Astrocyte (in vitro differentiated cells and primary cell): ENCODE results near the gene LHFPL2. TPM values are rescaled to one million over a fixed set of nuclear protein-coding genes. Genes with fewer than 3 reads are reported as not detected.

Experiments used
- DNase-seq: peaks from one replicate; pipeline ENCODE4 v3.0.0-alpha.2; 2010; ENCODE audit warnings: low read depth
- FAIRE-seq: peaks from 2 replicates; lab custom pipeline; 2011; peaks lifted over from hg19 to GRCh38; lab: Jason Lieb, UNC
- H2AFZ ChIP-seq: 2 replicates; pipeline ENCODE4 v1.6.0; 2012; ENCODE audit warnings: low read depth, low read length, inconsistent platforms
- H3K27ac ChIP-seq: 2 replicates; pipeline ENCODE4 v1.5.1; 2011; ENCODE audit warnings: low read depth, low read length, inconsistent platforms
- H3K27me3 ChIP-seq: 2 replicates; pipeline ENCODE4 v1.6.0; 2011; ENCODE audit warnings: low read length, inconsistent platforms; ENCODE audit not compliant: insufficient read depth
- H3K36me3 ChIP-seq: 2 replicates; pipeline ENCODE4 v1.5.1; 2011; ENCODE audit warnings: low read length, inconsistent platforms; ENCODE audit not compliant: insufficient read depth
- H3K4me1 ChIP-seq: 2 replicates; pipeline ENCODE4 v1.5.1; 2011; ENCODE audit warnings: low read length, inconsistent platforms; ENCODE audit not compliant: insufficient read depth
- H3K4me2 ChIP-seq: 2 replicates; pipeline ENCODE4 v1.6.0; 2012; ENCODE audit warnings: low read length, inconsistent platforms
- H3K4me3 ChIP-seq: 2 replicates; pipeline ENCODE4 v1.5.1; 2011; ENCODE audit warnings: low read depth, mild to moderate bottlenecking, low read length, inconsistent platforms; ENCODE audit not compliant: insufficient read depth
- H3K79me2 ChIP-seq: 2 replicates; pipeline ENCODE4 v1.6.0; 2012; ENCODE audit warnings: mild to moderate bottlenecking, low read length, inconsistent platforms; ENCODE audit not compliant: insufficient read depth
- H3K9ac ChIP-seq: 2 replicates; pipeline ENCODE4 v1.6.0; 2012; ENCODE audit warnings: mild to moderate bottlenecking, low read length, inconsistent platforms
- H3K9me3 ChIP-seq: 2 replicates; pipeline ENCODE4 v1.5.1; 2012; ENCODE audit warnings: low read depth, mild to moderate bottlenecking, low read length, inconsistent platforms; ENCODE audit not compliant: insufficient read depth
- H4K20me1 ChIP-seq: 2 replicates; pipeline ENCODE4 v1.6.0; 2012; ENCODE audit warnings: low read length, inconsistent platforms; ENCODE audit not compliant: insufficient read depth
- H3K27ac Mint-ChIP-seq: one replicate; pipeline ENCODE4 v1.8.0; 2021; ENCODE audit warnings: mild to moderate bottlenecking, mixed read lengths; ENCODE audit not compliant: unreplicated experiment
- H3K27me3 Mint-ChIP-seq: one replicate; pipeline ENCODE4 v1.8.0; 2021; ENCODE audit warnings: low read depth, mixed read lengths; ENCODE audit not compliant: unreplicated experiment
- H3K36me3 Mint-ChIP-seq: one replicate; pipeline ENCODE4 v1.8.0; 2021; ENCODE audit warnings: low read depth, mixed read lengths; ENCODE audit not compliant: unreplicated experiment
- H3K4me1 Mint-ChIP-seq: one replicate; pipeline ENCODE4 v1.8.0; 2021; ENCODE audit warnings: low read depth, mixed read lengths; ENCODE audit not compliant: unreplicated experiment
- H3K4me3 Mint-ChIP-seq: one replicate; pipeline ENCODE4 v1.8.0; 2021; ENCODE audit warnings: mild to moderate bottlenecking, moderate library complexity, mixed read lengths; ENCODE audit not compliant: unreplicated experiment
- H3K9me3 Mint-ChIP-seq: one replicate; pipeline ENCODE4 v1.8.0; 2021; ENCODE audit warnings: mild to moderate bottlenecking, mixed read lengths; ENCODE audit not compliant: unreplicated experiment
- CTCF ChIP-seq: IDR thresholded peaks from 2 replicates; pipeline ENCODE4 v1.5.1; 2011; ENCODE audit warnings: low read depth, mild to moderate bottlenecking, inconsistent platforms, low read length, moderate library complexity; ENCODE audit not compliant: insufficient read depth
- EZH2 ChIP-seq: IDR thresholded peaks from 2 replicates; pipeline ENCODE4 v1.6.1; 2012; ENCODE audit warnings: mild to moderate bottlenecking, low read length, inconsistent platforms; ENCODE audit not compliant: insufficient read depth
- total RNA-seq: library from RNA; stranded (reverse); gene quantifications from 2 replicates; pipeline ENCODE4 v1.2.1, GENCODE V29; 2021

Gene LHFPL2
- total RNA-seq, 1 donor from 2014 or later = 17.0 TPM

- Histone ChIP-seq H3K79me2 (peaks cover 26% of the 10 kb centered on the region), H3K27ac (peak overlapping the region; percentile 36), H3K4me1 (peaks cover 45% of the 10 kb centered on the region), H3K4me3 (no peak overlapping the region), H4K20me1 (no peaks in the 10 kb centered on the region), H3K9ac (peak overlapping the region; percentile 32), H3K9me3 (no peaks in the 10 kb centered on the region), H3K27me3 (no peaks in the 10 kb centered on the region), H2AFZ (no peak overlapping the region), H3K36me3 (no peaks in the 10 kb centered on the region), H3K4me2 (no peak overlapping the region)
- Mint-ChIP-seq H3K36me3 (peaks cover under 1% of the 10 kb centered on the region), H3K4me3 (no peak overlapping the region), H3K27ac (no peak overlapping the region), H3K27me3 (no peaks in the 10 kb centered on the region), H3K9me3 (no peaks in the 10 kb centered on the region), H3K4me1 (peaks cover 36% of the 10 kb centered on the region)
- DNase-seq (no peak), FAIRE-seq (no peak)
- TF ChIP-seq EZH2 (no peak), CTCF (no peak)
These were observed 125.0 kb downstream of the LHFPL2 start for GRCh38 chr5:78523314-78524193.

- H3K79me2 ChIP-seq = peaks cover 23% of the 10 kb centered on the region
- Mint-ChIP-seq H3K4me3 (no peak overlapping the region), H3K27ac (no peak overlapping the region), H3K9me3 (no peaks in the 10 kb centered on the region), H3K27me3 (no peaks in the 10 kb centered on the region), H3K4me1 (peaks cover 38% of the 10 kb centered on the region), H3K36me3 (no peaks in the 10 kb centered on the region)
- TF ChIP-seq EZH2 = no peak
- no peak for TF ChIP-seq CTCF
- no peak overlapping the region for H3K4me3 ChIP-seq
- DNase-seq = no peak
- H3K27ac ChIP-seq = no peak overlapping the region
- no peak overlapping the region for H3K4me2 ChIP-seq
- no peaks in the 10 kb centered on the region for H3K36me3 ChIP-seq
- no peaks in the 10 kb centered on the region for H3K9me3 ChIP-seq
- no peak overlapping the region for H2AFZ ChIP-seq
- H3K4me1 ChIP-seq = peaks cover 43% of the 10 kb centered on the region
- no peak for FAIRE-seq
- H4K20me1 ChIP-seq = no peaks in the 10 kb centered on the region
- H3K27me3 ChIP-seq = no peaks in the 10 kb centered on the region
- no peak overlapping the region for H3K9ac ChIP-seq
These were observed 125.9 kb downstream of the LHFPL2 start for GRCh38 chr5:78522476-78523260.
